GM15510 (cell line): ENCODE data around the gene PREB.

Source experiments
- POLR2A ChIP-seq: IDR thresholded peaks from 3 replicates; pipeline ENCODE4 v1.6.1; 2011; ENCODE audit warnings: borderline replicate concordance; ENCODE audit not compliant: insufficient read length; ENCODE audit errors: extremely low read depth

Gene PREB

GRCh38 chr2:27160191-27160590 lies 25.8 kb upstream of the PREB start:
- TF ChIP-seq POLR2A, result no peak

DNA sequence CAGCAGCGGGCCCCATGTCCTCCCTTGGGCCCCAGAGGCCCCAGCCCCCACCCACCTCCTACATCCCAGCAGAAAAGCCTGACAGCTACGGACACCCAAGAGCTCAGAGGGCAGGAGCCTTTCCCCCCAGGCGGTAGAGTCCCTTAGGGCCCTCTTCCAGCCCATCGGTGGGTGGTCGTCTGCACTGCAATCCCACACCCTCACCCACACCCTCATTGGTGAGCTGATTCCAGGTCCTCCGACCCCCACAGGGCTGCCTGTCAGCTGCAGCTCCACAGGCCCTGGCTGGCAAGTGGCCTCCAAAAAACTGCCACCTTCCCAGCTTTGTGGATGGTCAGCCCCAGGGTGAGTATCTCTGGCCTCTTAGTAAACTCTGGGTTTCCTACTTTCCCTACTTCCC lies 24.8 kb upstream of the PREB start:
- no peak for TF ChIP-seq POLR2A

GRCh38 chr2:27158468-27158867 lies 24.0 kb upstream of the PREB start:
- TF ChIP-seq POLR2A, result no peak

- TF ChIP-seq POLR2A, result no peak
Observed at GRCh38 chr2:27155069-27155520, 20.7 kb upstream of the PREB start.

DNA sequence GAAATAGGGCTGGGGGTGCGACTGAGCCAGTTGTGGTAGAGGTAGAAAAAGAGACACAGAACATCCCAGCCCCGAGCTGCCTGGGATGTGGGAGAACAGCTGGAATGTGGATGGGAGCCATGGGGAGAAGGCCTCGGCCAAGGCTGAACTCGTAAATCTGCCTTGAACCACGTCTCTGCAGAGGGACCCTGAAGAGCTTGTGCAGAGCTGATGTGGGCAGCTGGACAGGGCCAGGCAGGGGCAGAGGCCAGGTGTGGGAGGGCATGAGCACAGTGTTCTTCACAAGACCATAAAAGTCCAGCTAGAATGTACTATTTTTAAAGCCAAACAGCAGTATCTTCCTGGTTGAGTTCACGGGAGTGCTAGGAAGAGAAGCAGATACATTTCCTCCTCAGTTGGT lies 20.1 kb upstream of the PREB start:
- no peak for TF ChIP-seq POLR2A

GRCh38 chr2:27152796-27153464 lies 18.5 kb upstream of the PREB start:
- TF ChIP-seq POLR2A, result no peak

DNA sequence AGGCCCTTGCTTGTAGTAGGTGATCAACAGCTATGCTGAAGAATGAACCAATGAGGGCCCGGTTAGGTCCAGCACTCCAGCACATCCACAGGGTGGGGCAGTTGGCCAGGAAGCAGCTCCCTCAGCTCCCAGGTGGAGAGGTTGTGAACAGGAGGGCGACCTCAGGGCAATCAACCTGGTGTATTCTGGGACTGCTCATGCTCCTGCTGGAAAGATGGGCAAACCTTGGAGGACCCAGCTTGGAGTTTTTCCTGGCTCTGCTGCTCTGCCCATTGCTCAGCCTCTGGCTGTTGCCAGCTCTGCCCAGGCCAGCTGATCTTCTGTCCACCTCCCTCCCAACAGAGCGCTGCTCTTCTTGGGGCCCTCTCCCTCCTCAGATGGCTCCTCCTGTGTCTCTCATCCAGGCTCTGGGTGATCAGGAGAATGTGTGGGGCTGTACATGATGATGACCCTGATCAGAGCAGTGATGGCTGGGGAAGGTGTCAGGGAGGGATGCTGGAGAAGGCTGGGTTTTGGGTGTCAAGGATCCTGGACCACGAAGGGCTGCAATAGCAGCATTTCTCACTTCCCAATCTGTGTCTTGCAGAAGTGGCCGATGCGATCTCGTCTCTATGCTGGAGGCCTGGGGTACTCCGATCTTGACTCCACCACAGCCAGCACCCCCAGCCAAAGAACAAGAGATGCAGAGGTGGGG lies 17.8 kb upstream of the PREB start:
- TF ChIP-seq POLR2A, result no peak

DNA sequence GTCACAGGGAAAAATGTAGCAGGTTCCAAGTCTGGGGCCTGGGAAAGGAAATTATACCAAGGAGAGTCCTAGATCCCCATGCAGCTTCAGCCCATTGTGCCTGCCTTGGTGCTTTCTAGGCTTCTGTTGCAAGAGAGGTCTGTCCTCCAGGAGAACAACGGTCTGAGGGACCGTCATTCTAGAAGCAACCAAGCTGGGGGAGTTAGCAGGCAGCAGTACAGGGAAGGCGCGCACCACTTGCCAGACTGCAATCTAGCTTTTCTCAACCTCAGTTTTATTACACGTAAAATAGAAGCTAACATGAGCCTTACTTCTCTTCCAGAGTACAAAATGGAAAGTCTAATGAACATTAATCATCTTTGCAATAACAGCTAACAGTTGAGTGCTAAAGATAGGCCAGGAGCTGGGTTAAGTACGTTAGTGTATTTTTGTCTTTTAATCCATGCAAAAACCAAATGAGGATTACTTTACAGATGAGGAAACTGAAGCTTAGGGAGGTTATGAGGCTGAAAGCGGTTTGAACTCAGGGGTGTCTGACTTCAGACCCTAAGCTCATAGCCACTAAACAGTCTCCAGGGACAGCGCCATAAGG lies 16.3 kb upstream of the PREB start:
- no peak for TF ChIP-seq POLR2A

GRCh38 chr2:27149570-27150405 lies 15.4 kb upstream of the PREB start:
- no peak for TF ChIP-seq POLR2A

DNA sequence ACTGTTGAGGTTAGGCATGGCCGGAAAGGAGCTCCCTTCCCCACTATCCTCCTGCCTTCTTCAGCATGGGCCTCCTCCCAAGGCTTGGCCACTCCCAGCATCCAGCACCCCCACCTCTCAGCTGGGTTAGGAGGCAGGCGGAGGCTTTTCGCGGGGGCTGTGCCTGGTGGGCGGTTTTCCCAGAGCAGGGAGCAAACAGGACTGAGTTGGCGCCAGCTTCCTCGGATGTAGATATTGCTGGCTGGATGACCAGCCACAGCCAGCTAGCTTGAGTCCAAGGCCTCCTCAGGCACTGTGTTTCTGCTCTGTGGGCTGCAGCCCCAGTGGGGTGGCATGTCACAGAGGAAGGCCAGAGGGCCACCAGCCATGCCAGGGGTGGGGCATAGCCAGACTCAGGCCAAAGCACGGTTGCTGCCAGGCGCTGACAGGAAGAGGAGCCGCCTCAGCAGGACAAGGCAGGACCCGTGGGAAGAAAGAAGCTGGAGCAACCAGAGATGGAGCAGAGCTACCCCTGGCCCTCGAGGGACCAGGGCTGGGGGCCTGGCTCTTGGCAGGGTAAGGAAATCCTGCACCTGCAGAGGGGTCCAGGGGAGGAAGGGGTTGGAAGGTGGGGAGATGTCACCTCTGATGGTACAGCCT lies 14.5 kb upstream of the PREB start, which contains the start of gene TCF23:
TSS of gene TCF23 (plus strand) at position 204 of the 639 bp plus-strand sequence. CDS start at position 334, 130 bp downstream.
- TF ChIP-seq POLR2A, result no peak

- no peak for TF ChIP-seq POLR2A
Observed at GRCh38 chr2:27147935-27148334, 13.5 kb upstream of the PREB start.

- TF ChIP-seq POLR2A, result no peak
Observed at GRCh38 chr2:27145682-27146081, 11.2 kb upstream of the PREB start.

- no peak for TF ChIP-seq POLR2A
Observed at GRCh38 chr2:27143285-27143684, 8.8 kb upstream of the PREB start.

DNA sequence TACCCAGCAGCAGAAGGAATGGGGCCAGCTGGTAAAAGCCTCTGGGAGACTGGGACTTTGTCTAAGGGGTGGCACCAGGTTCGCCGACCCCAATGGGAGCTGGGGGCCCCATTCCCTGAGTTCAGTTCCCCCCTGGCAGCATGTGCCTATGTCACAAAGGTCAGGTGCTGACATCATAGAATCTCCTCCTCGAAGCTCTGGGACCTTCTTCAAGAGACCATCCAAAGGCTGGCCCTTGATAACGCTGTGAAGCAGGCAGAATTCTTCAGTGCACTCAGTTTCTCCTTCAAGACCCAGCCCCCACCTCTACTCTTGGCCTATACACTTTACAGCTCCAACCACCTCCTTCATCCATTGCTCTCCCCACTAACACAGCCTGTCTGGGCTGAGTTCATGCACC lies 4.9 kb upstream of the PREB start, which contains the start of gene PRR30:
TSS of gene PRR30 (minus strand) at position 101 of the 400 bp plus-strand sequence. CDS start 1,081 bp downstream, outside the sequence.
- TF ChIP-seq POLR2A, result no peak
